IMR-90 (cell line): ENCODE data around the gene A4GALT. TPM values are rescaled to one million over a fixed set of nuclear protein-coding genes. Genes with fewer than 3 reads are reported as not detected.

Experiments
- ATAC-seq: fragments of 200-7000 bp; cut with Tn5 transposase; 2 replicates; pipeline ENCODE4 v1.9.1; 2020; ENCODE audit warnings: low read depth, mild to moderate bottlenecking, moderate library complexity
- BruUV-seq: library from RNA; stranded (reverse); fragments of 400-500 nt; replicated peaks from 2 replicates; lab custom pipeline; 2021; lab: Mats Ljungman, UMichigan
- CTCF ChIA-PET: fragments of 300-600 bp; formaldehyde crosslinking; extraction: SDS; loops from one replicate; lab custom pipeline; 2021; ENCODE audit warnings: antibody characterized with exemption; lab: Yijun Ruan, JAX
- POLR2A ChIA-PET: fragments of 300-600 bp; sonication (Branson Sonifier 250); formaldehyde crosslinking; loops from one replicate; lab custom pipeline; 2022; ENCODE audit warnings: antibody characterized with exemption; ENCODE audit not compliant: unreplicated experiment; lab: Charles Lee
- DNase-seq: peaks from one replicate; pipeline ENCODE4 v3.0.0; 2013
- H2AFZ ChIP-seq: replicated peaks from 2 replicates; pipeline ENCODE3; 2013; ENCODE audit warnings: low read length, mild to moderate bottlenecking; ENCODE audit not compliant: poor library complexity
- H2AK5ac ChIP-seq: 2 replicates; pipeline ENCODE4 v1.6.1; 2013; ENCODE audit warnings: low read depth, low read length, inconsistent platforms
- H2AK9ac ChIP-seq: replicated peaks from 2 replicates; pipeline ENCODE3; 2013; ENCODE audit warnings: mild to moderate bottlenecking, low read depth, low read length, moderate library complexity; ENCODE audit not compliant: poor library complexity
- H2BK120ac ChIP-seq: 2 replicates; pipeline ENCODE4 v1.6.1; 2013; ENCODE audit warnings: low read depth, low read length, inconsistent platforms
- H2BK15ac ChIP-seq: 3 replicates; pipeline ENCODE4 v1.6.1; 2013; ENCODE audit warnings: low read depth, low read length, inconsistent platforms
- H2BK20ac ChIP-seq: 2 replicates; pipeline ENCODE4 v1.6.1; 2013; ENCODE audit warnings: low read depth, mild to moderate bottlenecking, inconsistent platforms, low read length, moderate library complexity
- H2BK5ac ChIP-seq: 2 replicates; pipeline ENCODE4 v1.6.1; 2013; ENCODE audit warnings: mild to moderate bottlenecking, low read depth, low read length, inconsistent platforms; ENCODE audit not compliant: poor library complexity, severe bottlenecking
- H3K14ac ChIP-seq: replicated peaks from 2 replicates; pipeline ENCODE4 v1.6.1; 2013; ENCODE audit warnings: low read depth, low read length, inconsistent platforms
- H3K18ac ChIP-seq: 2 replicates; pipeline ENCODE4 v1.6.1; 2013; ENCODE audit warnings: low read depth, low read length, control low read depth
- H3K23ac ChIP-seq: 2 replicates; pipeline ENCODE4 v1.6.1; 2013; ENCODE audit warnings: low read depth, low read length, inconsistent platforms
- H3K27ac ChIP-seq: 2 replicates; pipeline ENCODE4 v1.5.1; 2013; ENCODE audit warnings: mild to moderate bottlenecking, control low read depth, low read length; ENCODE audit not compliant: insufficient read depth
- H3K27me3 ChIP-seq: 2 replicates; pipeline ENCODE4 v1.6.1; 2013; ENCODE audit warnings: low read length; ENCODE audit not compliant: control insufficient read depth, insufficient read depth
- H3K36me3 ChIP-seq: 2 replicates; pipeline ENCODE4 v1.6.1; 2013; ENCODE audit warnings: low read length, mixed read lengths; ENCODE audit not compliant: control insufficient read depth, insufficient read depth
- H3K4ac ChIP-seq: 2 replicates; pipeline ENCODE4 v1.6.1; 2013; ENCODE audit warnings: low read depth, low read length, inconsistent platforms
- H3K4me1 ChIP-seq: 2 replicates; pipeline ENCODE4 v1.6.1; 2013; ENCODE audit warnings: low read length, mixed read lengths; ENCODE audit not compliant: control insufficient read depth, insufficient read depth
- H3K4me2 ChIP-seq: 2 replicates; pipeline ENCODE4 v1.6.1; 2013; ENCODE audit warnings: low read depth, mild to moderate bottlenecking, control low read depth, low read length, moderate library complexity
- H3K4me3 ChIP-seq: 2 replicates; pipeline ENCODE4 v1.5.1; 2013; ENCODE audit warnings: low read depth, mild to moderate bottlenecking, control low read depth, low read length, moderate library complexity; ENCODE audit not compliant: insufficient read depth
- H3K56ac ChIP-seq: 2 replicates; pipeline ENCODE4 v1.6.1; 2013; ENCODE audit warnings: low read length, inconsistent platforms; ENCODE audit not compliant: insufficient read depth; ENCODE audit errors: extremely low read depth
- H3K79me1 ChIP-seq, 2 experiments: 2 replicates each; pipeline ENCODE4 v1.6.1; 2013; ENCODE audit warnings: low read length in 2 of 2, inconsistent platforms in 1 of 2, low read depth in 1 of 2
- H3K9ac ChIP-seq: 2 replicates; pipeline ENCODE4 v1.6.1; 2013; ENCODE audit warnings: low read depth, low read length, control low read depth
- H3K9me1 ChIP-seq: 2 replicates; pipeline ENCODE4 v1.6.1; 2013; ENCODE audit warnings: low read length, inconsistent platforms; ENCODE audit not compliant: insufficient read depth
- H3K9me3 ChIP-seq: 2 replicates; pipeline ENCODE4 v1.6.1; 2013; ENCODE audit warnings: low read length; ENCODE audit not compliant: control insufficient read depth, insufficient read depth
- H4K20me1 ChIP-seq: 2 replicates; pipeline ENCODE4 v1.6.1; 2013; ENCODE audit warnings: low read length, inconsistent platforms; ENCODE audit not compliant: insufficient read depth
- H4K5ac ChIP-seq: 2 replicates; pipeline ENCODE4 v1.6.1; 2013; ENCODE audit warnings: mild to moderate bottlenecking, low read depth, low read length, control low read depth
- H4K8ac ChIP-seq, 2 experiments: 2 replicates each; pipeline ENCODE4 v1.6.1; 2013; ENCODE audit warnings: low read depth in 2 of 2, low read length in 2 of 2, control low read depth in 1 of 2, inconsistent platforms in 1 of 2
- H4K91ac ChIP-seq: 2 replicates; pipeline ENCODE4 v1.6.1; 2013; ENCODE audit warnings: low read depth, low read length, inconsistent platforms; ENCODE audit not compliant: insufficient read depth
- BHLHE40 ChIP-seq: fragments of 150-350 bp; IDR thresholded peaks from 2 replicates; pipeline ENCODE4 v1.6.1; 2016; ENCODE audit warnings: mild to moderate bottlenecking, low read depth, low read length
- CEBPB ChIP-seq: IDR thresholded peaks from 2 replicates; pipeline ENCODE4 v1.6.1; 2012; ENCODE audit warnings: low read depth, low read length, improper control_type of control experiment
- CHD1 ChIP-seq: IDR thresholded peaks from 2 replicates; pipeline ENCODE4 v1.6.1; 2012; ENCODE audit warnings: low read depth, low read length, improper control_type of control experiment
- ELK1 ChIP-seq: fragments of 150-350 bp; IDR thresholded peaks from 2 replicates; pipeline ENCODE4 v1.6.1; 2016; ENCODE audit warnings: low read depth, mild to moderate bottlenecking, low read length, moderate library complexity, borderline replicate concordance
- FOS ChIP-seq: fragments of 150-350 bp; IDR thresholded peaks from 2 replicates; pipeline ENCODE4 v1.6.1; 2016; ENCODE audit warnings: low read depth, low read length
- MAFK ChIP-seq: IDR thresholded peaks from 2 replicates; pipeline ENCODE4 v1.6.1; 2012; ENCODE audit warnings: low read depth, low read length, improper control_type of control experiment
- MAZ ChIP-seq: IDR thresholded peaks from 2 replicates; pipeline ENCODE4 v1.6.1; 2012; ENCODE audit warnings: low read depth, mild to moderate bottlenecking, low read length, improper control_type of control experiment, moderate library complexity, borderline replicate concordance
- MXI1 ChIP-seq: IDR thresholded peaks from 2 replicates; pipeline ENCODE4 v1.6.1; 2012; ENCODE audit warnings: low read depth, mild to moderate bottlenecking, low read length, moderate library complexity, borderline replicate concordance
- NFE2L2 ChIP-seq: fragments of 150-350 bp; IDR thresholded peaks from 2 replicates; pipeline ENCODE4 v1.6.1; 2016; ENCODE audit warnings: low read depth, mild to moderate bottlenecking, low read length
- POLR2A ChIP-seq: IDR thresholded peaks from 2 replicates; pipeline ENCODE4 v1.6.1; 2012; ENCODE audit warnings: mild to moderate bottlenecking, low read depth, low read length
- RAD21 ChIP-seq: IDR thresholded peaks from 2 replicates; pipeline ENCODE4 v1.6.1; 2012; ENCODE audit warnings: low read length, improper control_type of control experiment
- RCOR1 ChIP-seq: IDR thresholded peaks from 2 replicates; pipeline ENCODE4 v1.6.1; 2012; ENCODE audit warnings: mild to moderate bottlenecking, low read length, improper control_type of control experiment; ENCODE audit not compliant: insufficient replicate concordance
- RFX5 ChIP-seq: IDR thresholded peaks from 2 replicates; pipeline ENCODE4 v1.8.0; 2012; ENCODE audit warnings: low read depth, mild to moderate bottlenecking, low read length, moderate library complexity
- SMC3 ChIP-seq: fragments of 150-350 bp; IDR thresholded peaks from 2 replicates; pipeline ENCODE4 v1.6.1; 2016; ENCODE audit warnings: low read depth, mild to moderate bottlenecking, antibody characterized with exemption, low read length, moderate library complexity
- WGBS, 2 experiments: methylation state at CpG; one replicate each; pipeline versions ENCODE4 v1.1.5 to v1.1.7; 2013; ENCODE audit warnings: missing lambda C conversion rate in 2 of 2; ENCODE audit not compliant: insufficient read length in 1 of 2; ENCODE audit errors: extremely low coverage in 2 of 2; 5-methylcytosine and 5-hydroxymethylcytosine counted together
- dilution Hi-C: fragments of 300-500 bp; cut with HindIII; formaldehyde crosslinking; loops from one replicate; pipeline ENCODE4 v1.14.3; 2018; ENCODE audit warnings: low sequenced_read_pairs; ENCODE audit not compliant: unreplicated experiment
- in situ Hi-C: fragments of 300-500 bp; cut with MboI; formaldehyde crosslinking; loops from 3 replicates; pipeline ENCODE4 v1.14.3; 2019; ENCODE audit warnings: low sequenced_read_pairs, inconsistent platforms, mixed read lengths
- intact Hi-C: fragments of 100-400 bp; cut with micrococcal nuclease; formaldehyde crosslinking; loops from 2 replicates; pipeline ENCODE4 v1.10.0; 2022
- polyA plus RNA-seq, 3 experiments: library from polyadenylated mRNA; depleted of rRNA; stranded (reverse); fragments of >200 nt; gene quantifications; 2 replicates each; pipeline ENCODE4 v1.2.3, GENCODE V29; 2012; ENCODE audit warnings: low replicate concordance in 1 of 3
- total RNA-seq: library from RNA; depleted of rRNA; stranded (reverse); fragments of >200 nt; gene quantifications from 2 replicates; pipeline ENCODE4 v1.2.3, GENCODE V29; 2012
- TF ChIP-seq, protein P1 (sequence below): fragments of 150-350 bp; IDR thresholded peaks from 2 replicates; pipeline ENCODE4 v1.6.1; 2017; ENCODE audit warnings: mild to moderate bottlenecking, antibody characterized with exemption, low read length, low read depth
- TF ChIP-seq, protein P2 (sequence below): conservative IDR thresholded peaks from 2 replicates; pipeline ENCODE4 v1.5.1; 2012; ENCODE audit warnings: mild to moderate bottlenecking, low read depth, low read length, improper control_type of control experiment

A4GALT gene
- total and polyA plus RNA-seq, 2 of the 4 experiments (the other 2 are of a cell fraction) = 1.6 to 6.1 TPM

GRCh38 chr22:42704896-42705295, 15.8 kb downstream of the A4GALT start:
- POLR2A ChIA-PET = no interaction called here
- TF ChIP-seq FOS (no peak), CEBPB (no peak), RFX5 (no peak), POLR2A (no peak), MXI1 (no peak), MAZ (no peak), RCOR1 (no peak), RAD21 (no peak), BHLHE40 (no peak), SMC3 (no peak), NFE2L2 (no peak), ELK1 (no peak), MAFK (no peak), CHD1 (no peak)
- TF ChIP-seq, protein P1, sequence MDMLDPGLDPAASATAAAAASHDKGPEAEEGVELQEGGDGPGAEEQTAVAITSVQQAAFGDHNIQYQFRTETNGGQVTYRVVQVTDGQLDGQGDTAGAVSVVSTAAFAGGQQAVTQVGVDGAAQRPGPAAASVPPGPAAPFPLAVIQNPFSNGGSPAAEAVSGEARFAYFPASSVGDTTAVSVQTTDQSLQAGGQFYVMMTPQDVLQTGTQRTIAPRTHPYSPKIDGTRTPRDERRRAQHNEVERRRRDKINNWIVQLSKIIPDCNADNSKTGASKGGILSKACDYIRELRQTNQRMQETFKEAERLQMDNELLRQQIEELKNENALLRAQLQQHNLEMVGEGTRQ = no peak
- TF ChIP-seq, protein P2, sequence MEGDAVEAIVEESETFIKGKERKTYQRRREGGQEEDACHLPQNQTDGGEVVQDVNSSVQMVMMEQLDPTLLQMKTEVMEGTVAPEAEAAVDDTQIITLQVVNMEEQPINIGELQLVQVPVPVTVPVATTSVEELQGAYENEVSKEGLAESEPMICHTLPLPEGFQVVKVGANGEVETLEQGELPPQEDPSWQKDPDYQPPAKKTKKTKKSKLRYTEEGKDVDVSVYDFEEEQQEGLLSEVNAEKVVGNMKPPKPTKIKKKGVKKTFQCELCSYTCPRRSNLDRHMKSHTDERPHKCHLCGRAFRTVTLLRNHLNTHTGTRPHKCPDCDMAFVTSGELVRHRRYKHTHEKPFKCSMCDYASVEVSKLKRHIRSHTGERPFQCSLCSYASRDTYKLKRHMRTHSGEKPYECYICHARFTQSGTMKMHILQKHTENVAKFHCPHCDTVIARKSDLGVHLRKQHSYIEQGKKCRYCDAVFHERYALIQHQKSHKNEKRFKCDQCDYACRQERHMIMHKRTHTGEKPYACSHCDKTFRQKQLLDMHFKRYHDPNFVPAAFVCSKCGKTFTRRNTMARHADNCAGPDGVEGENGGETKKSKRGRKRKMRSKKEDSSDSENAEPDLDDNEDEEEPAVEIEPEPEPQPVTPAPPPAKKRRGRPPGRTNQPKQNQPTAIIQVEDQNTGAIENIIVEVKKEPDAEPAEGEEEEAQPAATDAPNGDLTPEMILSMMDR = no peak

More at GRCh38 chr22:42704896-42705295, 15.8 kb downstream of the A4GALT start:
- peaks cover 10% of the 10 kb centered on the region; the same call in 1 of the 2 replicates for H3K9me1 ChIP-seq
- H3K27me3 ChIP-seq = no peaks in the 10 kb centered on the region
- dilution Hi-C loops = no loop called here
- no peak overlapping the region for H3K18ac ChIP-seq
- no peaks in the 10 kb centered on the region for H3K36me3 ChIP-seq
- H4K20me1 ChIP-seq = peaks cover 13% of the 10 kb centered on the region
- H3K14ac ChIP-seq = no peak overlapping the region
- H3K56ac ChIP-seq = no peak overlapping the region
- H4K8ac ChIP-seq = no peak overlapping the region
- H2BK20ac ChIP-seq = no peak overlapping the region
- no peak overlapping the region for H3K4ac ChIP-seq
- no peaks in the 10 kb centered on the region for H3K4me1 ChIP-seq
- no peak overlapping the region for H4K91ac ChIP-seq
- no peak overlapping the region for H2BK15ac ChIP-seq
- no TSS peak for BruUV-seq
- no peak overlapping the region for H2AK5ac ChIP-seq
- H3K4me2 ChIP-seq = no peak overlapping the region
- no CpG with 5 or more reads among the region's 4 CpGs for WGBS, 2 experiments
- no peak overlapping the region for H2AK9ac ChIP-seq
- H3K79me1 ChIP-seq = peaks cover 19 to 40% of the 10 kb centered on the region in 2 experiments
- H3K9ac ChIP-seq = no peak overlapping the region
- ATAC-seq (no peak), DNase-seq (no peak)
- H3K27ac ChIP-seq = no peak overlapping the region
- no peak overlapping the region for H3K4me3 ChIP-seq
- intact Hi-C loops = no loop called here
- CTCF ChIA-PET = no interaction called here
- no peak overlapping the region for H2BK5ac ChIP-seq
- no peak overlapping the region for H4K5ac ChIP-seq
- no peak overlapping the region for H2AFZ ChIP-seq
- no peaks in the 10 kb centered on the region for H3K9me3 ChIP-seq
- in situ Hi-C loops = no loop called here
- H2BK120ac ChIP-seq = no peak overlapping the region
- no peak overlapping the region for H3K23ac ChIP-seq
